TTC549 (cell line): Measurements from ENCODE around the gene KCNQ1.

Experiments
- FAIRE-seq: peaks from 2 replicates; lab custom pipeline; 2012; peaks lifted over from hg19 to GRCh38; lab: Jason Lieb, UNC

The KCNQ1 gene

GRCh38 chr11:2810411-2811205 lies 365.8 kb downstream of the KCNQ1 start:
- no peak for FAIRE-seq

GRCh38 chr11:2811206-2812091 lies 366.6 kb downstream of the KCNQ1 start:
- FAIRE-seq, result no peak

GRCh38 chr11:2812371-2812991 lies 367.7 kb downstream of the KCNQ1 start:
- FAIRE-seq, result no peak

GRCh38 chr11:2813141-2813908 lies 368.5 kb downstream of the KCNQ1 start:
- FAIRE-seq, result no peak

GRCh38 chr11:2813968-2814367 lies 369.2 kb downstream of the KCNQ1 start:
- FAIRE-seq, result no peak

GRCh38 chr11:2814751-2815150 lies 369.9 kb downstream of the KCNQ1 start:
- FAIRE-seq, result no peak

GRCh38 chr11:2815762-2816496 lies 371.1 kb downstream of the KCNQ1 start:
- FAIRE-seq, result no peak

- no peak for FAIRE-seq
Observed at GRCh38 chr11:2816523-2816922, 371.7 kb downstream of the KCNQ1 start.

- FAIRE-seq, result no peak
Observed at GRCh38 chr11:2816941-2817421, 372.2 kb downstream of the KCNQ1 start.

GRCh38 chr11:2817431-2817830 lies 372.6 kb downstream of the KCNQ1 start:
- FAIRE-seq, result no peak

GRCh38 chr11:2818021-2818420 lies 373.2 kb downstream of the KCNQ1 start:
- FAIRE-seq, result no peak

GRCh38 chr11:2818503-2818902 lies 373.7 kb downstream of the KCNQ1 start:
- no peak for FAIRE-seq

GRCh38 chr11:2819316-2819715 lies 374.5 kb downstream of the KCNQ1 start:
- FAIRE-seq, result no peak

- no peak for FAIRE-seq
Observed at GRCh38 chr11:2820976-2821375, 376.2 kb downstream of the KCNQ1 start.

GRCh38 chr11:2821891-2822290 lies 377.1 kb downstream of the KCNQ1 start:
- FAIRE-seq, result no peak

- FAIRE-seq, result no peak
Observed at GRCh38 chr11:2824851-2825250, 380.0 kb downstream of the KCNQ1 start.

- no peak for FAIRE-seq
Observed at GRCh38 chr11:2825261-2825888, 380.6 kb downstream of the KCNQ1 start.

GRCh38 chr11:2825889-2826678 lies 381.3 kb downstream of the KCNQ1 start:
- FAIRE-seq, result no peak

- FAIRE-seq, result no peak
Observed at GRCh38 chr11:2826679-2827056, 381.9 kb downstream of the KCNQ1 start.

GRCh38 chr11:2827256-2827655 lies 382.4 kb downstream of the KCNQ1 start:
- no peak for FAIRE-seq
